Measurements from ENCODE around the gene EML3.
"Not testable (repeated sequence)": the region's sequence is repeated elsewhere in the genome, so short reads cannot be mapped to it uniquely, and the experiment has no call there.

Gene EML3

GRCh38 chr11:62612366-62613290, at the start of gene EML3, which contains the start of gene ROM1:
EML3 (minus strand) TSS chr11:62612775; CDS start chr11:62612457, 318 bp downstream.
ROM1 (plus strand) TSS chr11:62613257; CDS start chr11:62613282, 25 bp downstream.
- DNase-seq, result peak; percentile 89 to 92

GRCh38 chr11:62656796-62657429, 44.3 kb upstream of the EML3 start:
- no peak for DNase-seq

GRCh38 chr11:62654297-62654696, 41.7 kb upstream of the EML3 start:
- DNase-seq, result no peak

GRCh38 chr11:62652161-62653006, 39.8 kb upstream of the EML3 start:
- no peak for DNase-seq

- DNase-seq, result not testable (repeated sequence)
Measured at GRCh38 chr11:62650283-62650682, 37.7 kb upstream of the EML3 start.

GRCh38 chr11:62649486-62649885, 36.9 kb upstream of the EML3 start:
- DNase-seq, result no peak

GRCh38 chr11:62648967-62649364, 36.4 kb upstream of the EML3 start:
- no peak for DNase-seq

- DNase-seq, result no peak
Measured at GRCh38 chr11:62648185-62648966, 35.8 kb upstream of the EML3 start.

- DNase-seq, result no peak
Measured at GRCh38 chr11:62647609-62648005, 35.0 kb upstream of the EML3 start.

GRCh38 chr11:62646825-62647608, 34.4 kb upstream of the EML3 start:
- no peak for DNase-seq

GRCh38 chr11:62645946-62646824, 33.6 kb upstream of the EML3 start, which contains the start of gene GANAB:
GANAB (minus strand) TSS chr11:62646613; CDS start chr11:62646599, 14 bp downstream.
- peak; percentile 99 to 100 for DNase-seq

GRCh38 chr11:62645671-62645945, 33.0 kb upstream of the EML3 start:
- no peak for DNase-seq

- no peak for DNase-seq
Measured at GRCh38 chr11:62644220-62644619, 31.6 kb upstream of the EML3 start.

- DNase-seq, result no peak
Measured at GRCh38 chr11:62632492-62632891, 19.9 kb upstream of the EML3 start.

GRCh38 chr11:62627713-62628112, 15.1 kb upstream of the EML3 start:
- no peak for DNase-seq

GRCh38 chr11:62622476-62623089, 10.0 kb upstream of the EML3 start:
- no peak for DNase-seq

- DNase-seq, result peak; percentile 97 to 99
Measured at GRCh38 chr11:62621567-62622470, 9.2 kb upstream of the EML3 start, which contains the start of gene B3GAT3. B3GAT3 (minus strand) TSS chr11:62621986; CDS start chr11:62621947, 39 bp downstream.

- no peak for DNase-seq
Measured at GRCh38 chr11:62621027-62621566, 8.5 kb upstream of the EML3 start.

Data from activated CD4-positive, alpha-beta T cell treated with anti-CD3 and anti-CD28 coated beads for 4 hours (primary cell).